Activated T-cell treated with anti-CD3 and anti-CD28 coated beads for 48 hours (primary cell): ENCODE data around the gene FAIM2.
"Not testable (repeated sequence)": the region's sequence is repeated elsewhere in the genome, so short reads cannot be mapped to it uniquely, and the experiment has no call there.

Experiments
- DNase-seq: peaks from one replicate; pipeline ENCODE4 v3.0.0-alpha.2; 2020; ENCODE audit warnings: low read depth

The FAIM2 gene

GRCh38 chr12:49878021-49878420 lies 25.7 kb downstream of the FAIM2 start:
- DNase-seq: no peak

DNA sequence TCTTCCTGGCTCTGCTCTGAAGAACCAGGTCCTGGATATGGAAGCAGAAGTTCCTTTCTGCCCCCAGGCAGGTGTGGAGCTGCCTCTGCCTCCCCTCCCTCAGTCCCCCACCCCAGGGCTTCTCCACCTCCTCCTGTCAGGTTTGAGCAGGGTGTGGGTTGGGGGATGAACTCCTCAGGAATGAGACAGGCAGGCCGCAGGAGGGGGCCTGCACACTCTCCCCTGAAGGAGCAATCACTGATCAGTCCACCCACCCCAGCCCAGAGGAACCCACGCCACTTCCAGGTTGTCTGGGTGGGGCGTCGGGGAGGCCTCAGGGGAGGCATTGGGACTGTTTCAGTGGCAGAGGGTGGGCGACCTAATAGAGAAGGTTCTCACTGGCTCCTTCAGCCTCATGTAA lies 26.6 kb downstream of the FAIM2 start:
- no peak for DNase-seq

DNA sequence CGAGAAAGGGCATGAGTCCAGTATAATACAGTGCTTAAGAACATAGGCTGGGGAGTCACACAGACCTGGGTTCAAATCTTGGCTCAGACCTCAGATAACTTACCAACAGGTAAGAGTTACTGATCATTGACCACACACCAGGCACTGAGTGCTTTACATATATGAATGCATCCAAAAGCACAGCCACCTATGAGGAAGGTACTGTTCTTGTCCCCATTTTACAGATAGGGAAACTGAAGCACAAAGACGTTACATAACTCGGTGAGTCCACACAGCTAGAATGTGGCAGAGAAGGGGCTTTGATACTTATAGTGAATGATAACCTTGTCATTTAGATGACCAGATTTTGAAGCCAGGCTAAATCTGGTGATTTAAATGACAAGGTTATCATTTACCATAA lies 27.6 kb downstream of the FAIM2 start:
- DNase-seq: no peak

DNA sequence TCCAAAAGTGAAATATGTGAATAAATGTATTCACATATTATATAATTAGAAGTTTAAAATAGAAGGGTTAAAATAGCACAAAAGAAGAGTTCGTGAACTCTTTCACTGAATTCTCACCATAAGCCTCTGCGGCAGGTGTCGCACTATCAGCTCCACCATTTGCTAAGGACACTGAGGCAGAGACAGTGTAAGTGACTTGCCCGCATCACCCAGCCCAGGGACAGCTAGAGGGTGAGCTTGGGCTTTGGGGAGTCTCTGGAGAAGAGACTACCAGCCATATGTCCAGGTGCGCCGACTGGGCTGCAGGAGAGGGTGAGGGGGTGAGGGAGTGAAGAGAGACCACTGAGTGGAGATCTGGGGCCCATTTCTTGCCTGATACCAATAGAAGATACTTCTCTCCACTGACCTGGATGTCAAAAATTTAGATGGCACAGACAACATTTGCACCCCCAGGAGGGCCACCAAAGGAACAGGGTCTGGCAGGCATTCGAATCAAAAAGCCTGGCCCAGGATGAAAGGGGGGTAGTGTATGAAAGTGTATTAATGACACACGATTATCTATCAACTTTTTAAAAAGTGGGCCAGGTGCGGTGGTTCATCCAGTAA lies 28.5 kb downstream of the FAIM2 start:
- no peak for DNase-seq

DNA sequence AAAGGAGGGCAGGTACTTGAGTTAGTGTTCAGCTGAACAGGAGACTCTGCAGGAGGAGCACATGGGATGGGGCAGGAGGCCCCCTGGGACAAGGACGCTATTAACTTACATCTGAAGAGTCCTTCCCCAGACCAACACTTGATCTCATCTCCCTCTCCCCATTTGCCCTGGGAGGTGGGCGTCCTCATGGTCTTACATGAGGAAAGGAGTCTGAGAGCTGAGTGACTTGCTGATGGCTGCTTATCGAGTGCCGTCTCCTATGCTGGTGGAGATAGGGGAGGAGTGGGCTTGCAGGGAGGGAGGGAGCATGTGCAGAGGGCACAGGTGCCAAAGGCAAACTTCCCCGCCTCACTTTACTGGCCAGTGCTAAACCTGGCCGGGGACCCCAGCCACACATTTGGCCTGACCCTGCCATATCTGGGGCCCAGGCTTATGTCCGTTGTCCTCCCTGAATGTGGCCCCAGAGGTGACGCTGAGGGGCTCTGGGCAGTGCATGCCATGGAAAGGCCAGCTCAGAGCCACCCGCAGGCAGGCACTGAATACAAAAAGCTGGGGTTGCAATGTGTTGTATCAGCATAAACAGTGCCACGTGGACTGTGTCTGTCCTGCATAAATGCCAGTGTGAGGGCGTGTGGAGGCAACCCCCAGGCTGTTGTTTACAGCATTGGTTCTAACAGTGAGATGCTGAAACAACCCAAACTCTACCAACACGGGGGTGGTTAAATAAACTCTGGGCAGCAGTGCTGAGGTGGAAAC lies 29.4 kb downstream of the FAIM2 start:
- no peak for DNase-seq

GRCh38 chr12:49873361-49873934 lies 30.3 kb downstream of the FAIM2 start:
- no peak for DNase-seq

DNA sequence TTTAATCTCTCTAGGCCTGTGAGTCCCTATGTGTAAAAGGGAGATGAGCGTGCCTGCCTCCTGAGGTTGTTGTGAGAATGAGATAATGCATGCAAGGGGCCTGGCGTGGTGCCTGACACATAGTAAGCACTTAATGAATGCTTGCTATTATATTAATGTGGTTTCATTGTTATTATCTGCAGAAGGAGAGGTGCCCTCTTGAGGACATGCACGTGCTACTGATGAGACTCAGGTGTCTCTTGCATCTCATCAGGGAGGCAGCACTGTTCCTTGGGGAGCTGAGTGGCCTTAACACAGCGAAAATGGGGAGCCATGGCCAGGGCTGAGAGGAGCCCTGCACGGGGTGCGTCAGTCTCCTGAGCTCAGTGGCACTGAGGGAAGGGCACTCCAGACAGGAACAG lies 30.9 kb downstream of the FAIM2 start:
- no peak for DNase-seq

GRCh38 chr12:49872381-49872780 lies 31.3 kb downstream of the FAIM2 start:
- no peak for DNase-seq

- not testable (repeated sequence) for DNase-seq
Measured at GRCh38 chr12:49871811-49872251, 31.9 kb downstream of the FAIM2 start.

DNA sequence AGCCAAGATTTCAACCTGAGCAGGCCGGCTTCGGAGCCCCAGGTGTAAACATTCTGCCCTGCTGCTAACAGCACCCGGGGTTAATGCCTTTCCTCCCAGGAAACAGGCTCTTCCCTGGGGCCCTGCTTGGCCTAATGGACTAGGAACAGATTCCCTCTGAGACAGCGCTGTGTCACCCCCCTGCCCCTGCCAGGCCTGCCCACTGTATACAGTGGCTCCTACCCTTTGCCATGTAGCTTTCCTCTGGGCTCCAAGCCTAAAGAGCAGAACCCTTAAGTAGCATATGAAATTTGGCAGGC lies 32.5 kb downstream of the FAIM2 start:
- DNase-seq: no peak

DNA sequence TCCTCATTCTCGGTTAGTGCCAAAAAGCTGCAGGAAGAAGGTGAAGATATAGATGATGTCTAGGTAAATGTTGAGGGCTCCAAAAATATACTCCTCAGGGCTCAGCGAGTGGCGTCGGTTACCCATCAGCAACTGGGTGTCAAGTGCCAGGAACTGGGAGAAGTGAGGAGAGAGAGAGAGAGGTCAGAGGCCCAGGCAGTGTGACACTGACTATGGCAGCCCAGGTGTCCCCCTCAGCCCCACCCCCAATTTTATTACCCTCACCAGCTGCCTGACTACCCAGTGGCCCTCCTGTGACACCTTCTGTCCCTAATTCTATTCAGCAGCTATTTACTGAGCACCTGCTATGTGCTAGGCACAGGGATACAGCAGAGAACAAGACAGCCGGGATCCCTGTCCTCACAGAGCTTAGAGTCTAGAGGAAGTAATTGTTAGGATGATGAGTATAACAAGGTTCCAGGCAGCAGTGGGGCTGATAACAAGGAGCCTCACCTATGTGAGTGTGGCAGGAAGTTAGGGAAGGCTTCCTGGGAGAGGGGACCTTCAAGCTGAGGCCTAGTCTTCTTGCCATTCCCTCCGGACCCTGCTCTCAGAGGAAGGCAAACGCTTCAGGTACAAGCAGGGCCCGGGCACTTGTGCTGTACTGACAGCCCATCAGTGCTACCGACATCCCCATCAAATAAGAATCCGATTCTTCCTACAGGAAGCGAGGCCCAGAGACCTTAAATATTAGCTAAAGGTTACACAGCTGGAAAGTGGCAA lies 33.0 kb downstream of the FAIM2 start:
- no peak for DNase-seq

- no peak for DNase-seq
Measured at GRCh38 chr12:49869816-49870500, 33.7 kb downstream of the FAIM2 start.

DNA sequence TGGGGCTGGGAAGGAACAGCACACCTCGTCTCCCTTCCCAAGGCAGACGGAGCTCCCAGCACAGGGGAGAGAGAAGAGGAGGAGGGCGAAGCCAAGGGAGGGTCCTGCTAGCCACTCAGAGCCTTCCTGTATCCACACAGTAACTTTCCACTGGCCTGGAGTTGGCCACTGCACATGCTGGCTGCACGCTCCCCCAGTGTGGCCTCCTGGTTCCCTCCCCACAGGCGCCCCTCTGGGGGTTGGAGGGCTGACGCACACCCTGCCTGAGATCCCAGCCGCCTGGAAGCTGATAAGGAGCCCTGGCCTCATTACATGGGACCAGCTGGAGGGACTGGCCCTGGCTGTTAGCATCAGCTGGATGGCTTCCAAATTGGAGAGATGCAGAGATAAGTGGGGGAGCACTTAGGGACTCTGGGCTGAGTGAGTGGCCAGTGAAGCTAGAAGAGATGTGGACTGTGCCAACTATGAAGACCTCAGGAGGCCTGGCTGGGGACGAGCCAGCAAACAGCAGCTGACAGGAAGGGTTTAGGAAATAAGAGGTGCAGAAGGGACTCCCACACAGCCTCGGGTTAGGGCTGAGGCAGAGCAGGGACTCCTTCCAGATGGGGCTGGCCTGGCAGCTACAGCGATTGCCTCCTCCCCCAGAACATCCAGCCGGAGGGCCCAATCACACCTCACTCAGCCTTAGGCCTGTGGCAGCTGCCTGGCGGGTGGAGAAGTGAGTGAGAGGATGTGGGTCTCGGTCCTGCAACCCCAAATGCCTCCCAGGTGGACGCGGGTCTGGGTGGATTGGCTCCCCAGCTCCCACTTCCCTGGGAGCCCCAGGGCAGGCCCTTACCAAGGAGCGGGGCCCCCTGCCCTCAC lies 34.5 kb downstream of the FAIM2 start:
- DNase-seq: no peak

DNA sequence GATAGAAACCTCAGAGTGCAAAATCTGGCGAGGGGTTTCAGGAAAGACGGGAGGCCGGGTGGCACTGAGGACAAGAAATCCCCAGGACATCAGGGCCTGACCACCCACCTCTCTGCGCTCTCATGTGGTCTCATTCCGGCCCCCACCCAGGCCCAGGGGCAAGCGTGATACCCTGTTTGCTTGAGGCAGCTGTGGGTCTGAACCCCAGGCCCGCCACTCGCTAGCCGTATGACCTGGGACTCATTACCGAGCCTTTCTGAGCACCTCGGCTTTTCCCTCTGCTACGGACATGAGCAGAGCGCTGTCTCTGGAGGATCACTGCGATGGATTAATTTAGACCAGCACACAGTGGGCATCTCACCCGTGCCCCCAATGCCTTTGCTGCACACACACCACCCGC lies 35.3 kb downstream of the FAIM2 start:
- no peak for DNase-seq

- DNase-seq: no peak
Measured at GRCh38 chr12:49867570-49868341, 35.9 kb downstream of the FAIM2 start.

- DNase-seq: peak; percentile 67
Measured at GRCh38 chr12:49866859-49867569, 36.7 kb downstream of the FAIM2 start.

GRCh38 chr12:49865782-49866135 lies 37.9 kb downstream of the FAIM2 start:
- DNase-seq: no peak

- no peak for DNase-seq
Measured at GRCh38 chr12:49865109-49865781, 38.5 kb downstream of the FAIM2 start.

DNA sequence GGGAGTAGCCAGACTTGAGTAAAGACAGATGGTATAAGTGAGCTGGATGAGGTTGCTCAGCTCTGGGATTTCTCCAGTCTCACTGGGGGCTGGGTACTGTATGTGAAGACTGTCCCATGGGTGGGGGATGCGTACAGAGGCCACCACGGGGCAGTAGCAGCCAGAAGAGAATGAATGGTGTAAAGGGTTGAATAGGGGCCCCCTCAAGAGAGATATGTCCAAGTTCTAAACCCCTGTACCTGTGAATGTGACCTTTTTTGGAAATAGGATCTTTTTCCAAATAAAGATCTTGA lies 39.0 kb downstream of the FAIM2 start:
- no peak for DNase-seq
